HL-60/S4 (cell line): Measurements from ENCODE around the gene CCDC195.
"Not testable (repeated sequence)": the region's sequence is repeated elsewhere in the genome, so short reads cannot be mapped to it uniquely, and the experiment has no call there.

ENCODE experiments used
- in situ Hi-C: fragments of 300-500 bp; cut with MboI; formaldehyde crosslinking; loops from 2 replicates; pipeline ENCODE4 v1.14.3; 2022; ENCODE audit warnings: low sequenced_read_pairs

Gene CCDC195

DNA sequence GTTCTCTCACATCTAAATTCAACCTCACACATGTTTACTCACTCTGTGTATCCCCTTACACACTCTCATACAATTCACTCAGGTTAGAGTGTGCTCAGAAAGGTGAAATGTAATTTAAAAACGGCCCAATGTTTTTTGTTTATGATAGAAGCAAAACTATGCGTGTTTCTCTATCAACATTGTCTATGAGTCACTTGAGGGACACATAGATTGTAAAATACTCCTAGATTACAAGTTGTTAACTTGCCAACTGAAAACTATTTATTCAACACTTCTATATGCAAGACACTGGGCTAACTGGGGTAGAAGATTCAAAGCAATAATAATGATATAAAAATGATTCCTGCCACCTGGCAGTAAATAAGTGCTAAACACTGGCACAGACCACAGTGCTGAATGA lies 24.6 kb downstream of the CCDC195 start:
- in situ Hi-C loops: no loop called here

DNA sequence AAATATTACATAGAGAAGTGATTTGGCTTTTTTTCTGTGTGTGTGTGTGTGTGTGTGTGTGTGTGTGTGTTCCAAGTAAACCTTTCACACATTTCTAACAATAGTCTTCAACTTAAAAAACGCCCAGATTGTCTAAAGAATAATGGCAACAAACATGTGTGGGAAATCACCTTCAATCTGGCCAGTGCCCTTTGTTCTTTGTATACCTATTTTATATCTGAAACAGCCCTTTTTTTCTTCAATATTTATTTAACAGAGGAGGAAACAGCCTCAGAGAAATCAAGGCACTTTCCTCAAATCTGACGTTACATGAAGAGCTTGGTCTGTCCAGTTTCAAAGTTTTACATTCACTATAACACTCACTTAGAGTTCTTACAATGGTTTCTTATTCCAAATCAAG lies 25.3 kb downstream of the CCDC195 start:
- in situ Hi-C loops: no loop called here

DNA sequence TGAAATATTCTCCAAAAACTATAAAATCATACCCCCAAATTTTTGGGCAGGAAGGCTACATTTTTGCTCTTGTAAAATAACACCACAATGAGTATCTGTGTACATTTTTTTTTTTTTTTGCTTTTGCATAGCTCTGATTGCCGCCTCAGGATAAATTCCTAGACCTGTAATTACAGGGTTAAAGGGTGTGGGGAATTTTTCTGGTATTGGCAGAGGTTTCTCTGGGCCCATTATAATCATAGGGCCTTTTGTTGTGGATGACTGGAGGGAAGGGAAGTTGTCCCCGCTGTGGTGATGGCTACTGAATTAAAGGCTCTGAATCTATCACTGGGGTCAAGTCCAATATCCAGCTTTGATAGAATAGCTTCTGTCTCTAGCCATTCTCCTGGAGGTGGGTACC lies 26.6 kb downstream of the CCDC195 start:
- in situ Hi-C loops: no loop called here

- in situ Hi-C loops: no loop called here
Measured at GRCh38 chr2:224688997-224689396, 27.2 kb downstream of the CCDC195 start.

DNA sequence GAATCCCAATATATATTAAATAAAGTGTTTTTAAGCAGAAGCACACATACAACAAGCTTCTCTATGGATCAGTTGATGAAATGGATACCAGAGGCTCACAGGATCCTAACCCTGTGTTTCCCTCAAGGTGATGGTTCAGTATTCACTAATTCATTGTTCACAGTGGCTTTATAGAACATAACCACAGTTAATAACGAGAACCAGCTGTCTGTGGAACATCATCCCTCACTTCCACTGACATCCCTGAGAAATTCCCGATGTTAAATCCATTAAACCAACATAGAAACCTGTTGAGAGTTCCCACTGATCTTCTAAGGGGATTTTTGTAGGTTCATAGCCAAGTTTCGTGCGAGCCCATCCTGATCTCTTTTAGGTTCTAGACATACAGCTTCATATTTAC lies 29.0 kb downstream of the CCDC195 start:
- in situ Hi-C loops: no loop called here

DNA sequence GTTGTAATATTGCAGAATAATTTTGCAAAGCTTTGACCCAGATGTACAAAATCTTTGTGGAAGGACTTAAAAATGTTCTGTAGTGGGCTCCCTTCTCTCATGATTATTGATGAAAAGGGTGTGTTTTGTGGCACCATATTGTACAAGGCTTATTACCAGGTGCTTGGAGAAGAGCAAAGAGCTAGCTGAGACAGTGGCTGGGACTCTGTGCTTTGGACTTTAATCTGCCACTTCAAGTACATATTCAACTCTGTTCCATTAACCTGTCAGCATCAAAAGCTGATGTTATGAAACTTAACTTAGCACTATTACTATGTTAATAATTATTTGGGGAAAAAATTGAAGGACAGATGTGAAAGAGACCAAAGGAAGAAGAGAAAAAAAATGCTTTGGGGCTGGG lies 31.0 kb downstream of the CCDC195 start:
- in situ Hi-C loops: no loop called here

DNA sequence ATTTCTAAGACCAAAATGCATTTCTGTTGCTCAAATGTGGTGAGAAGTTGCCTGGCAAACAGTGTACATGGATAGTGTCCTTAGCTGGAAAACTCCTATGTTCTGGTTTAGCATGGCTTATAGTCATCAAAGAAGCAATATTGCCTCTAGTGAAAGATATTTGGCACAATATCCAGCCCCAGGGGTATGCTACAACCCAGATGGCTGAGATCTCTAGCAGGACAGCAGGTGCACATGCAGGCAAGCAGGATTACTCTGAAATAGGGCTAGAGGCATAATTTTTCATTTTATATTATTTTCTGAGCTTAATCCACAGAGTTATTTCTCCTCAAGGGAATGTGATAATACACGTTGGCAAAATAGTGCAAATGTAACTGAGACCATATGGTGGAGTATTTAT lies 34.0 kb downstream of the CCDC195 start:
- in situ Hi-C loops: no loop called here

- in situ Hi-C loops: no loop called here
Measured at GRCh38 chr2:224671731-224672130, 44.4 kb downstream of the CCDC195 start.

GRCh38 chr2:224670203-224670602 lies 46.0 kb downstream of the CCDC195 start:
- in situ Hi-C loops: no loop called here

DNA sequence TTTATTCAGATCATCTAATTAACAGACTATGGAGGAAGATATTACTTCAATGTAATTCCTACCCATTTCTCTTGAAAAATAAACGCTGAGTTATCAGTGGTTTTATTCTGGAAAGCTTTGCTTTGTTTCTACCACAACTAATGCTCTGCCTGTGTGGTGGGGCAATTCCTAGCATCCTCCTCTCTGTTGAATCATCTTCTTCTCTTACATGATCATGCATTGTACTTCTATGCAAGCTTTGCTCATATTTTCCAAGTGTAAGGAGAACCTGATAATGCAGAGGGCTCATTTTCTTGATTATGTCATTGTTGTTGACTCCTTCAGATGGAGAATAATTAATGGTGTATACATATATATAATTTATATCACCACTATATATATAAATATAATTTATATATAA lies 46.7 kb downstream of the CCDC195 start:
- in situ Hi-C loops: no loop called here

DNA sequence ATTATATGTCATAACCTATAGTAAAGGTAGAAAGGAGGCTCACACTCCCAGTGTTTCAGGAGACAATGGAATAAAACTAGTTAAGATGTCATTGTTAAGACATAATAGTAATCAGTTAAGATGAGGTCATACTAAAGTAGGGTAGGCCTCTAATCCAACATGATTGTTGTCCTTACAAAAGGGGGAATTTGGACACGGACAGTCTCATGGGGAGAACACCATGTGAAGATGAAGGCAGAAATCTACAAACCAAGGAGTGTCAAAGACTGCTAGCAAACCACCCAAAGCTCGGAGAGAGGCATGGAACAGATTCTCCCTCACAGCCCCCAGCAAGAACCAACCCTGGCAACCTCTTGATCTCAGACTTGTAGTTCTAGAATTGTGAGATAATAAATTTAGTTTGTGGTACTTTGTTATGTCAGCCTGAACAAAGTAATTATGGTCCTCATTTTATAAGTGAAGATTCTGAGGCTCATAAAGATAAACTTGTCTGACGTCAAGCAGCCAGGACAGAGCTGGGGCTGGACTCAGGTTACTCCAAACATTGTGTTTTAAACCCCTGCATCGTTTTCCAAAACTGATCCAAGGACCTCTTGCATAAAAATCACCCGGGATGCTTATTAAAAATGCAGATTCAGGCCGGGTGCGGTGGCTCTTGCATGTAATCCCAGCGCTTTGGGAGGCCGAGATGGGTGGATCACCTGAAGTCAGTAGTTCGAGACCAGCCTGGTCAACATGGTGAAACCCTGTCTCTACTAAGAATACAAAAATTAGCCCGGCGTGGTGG lies 47.8 kb downstream of the CCDC195 start:
- in situ Hi-C loops: no loop called here

DNA sequence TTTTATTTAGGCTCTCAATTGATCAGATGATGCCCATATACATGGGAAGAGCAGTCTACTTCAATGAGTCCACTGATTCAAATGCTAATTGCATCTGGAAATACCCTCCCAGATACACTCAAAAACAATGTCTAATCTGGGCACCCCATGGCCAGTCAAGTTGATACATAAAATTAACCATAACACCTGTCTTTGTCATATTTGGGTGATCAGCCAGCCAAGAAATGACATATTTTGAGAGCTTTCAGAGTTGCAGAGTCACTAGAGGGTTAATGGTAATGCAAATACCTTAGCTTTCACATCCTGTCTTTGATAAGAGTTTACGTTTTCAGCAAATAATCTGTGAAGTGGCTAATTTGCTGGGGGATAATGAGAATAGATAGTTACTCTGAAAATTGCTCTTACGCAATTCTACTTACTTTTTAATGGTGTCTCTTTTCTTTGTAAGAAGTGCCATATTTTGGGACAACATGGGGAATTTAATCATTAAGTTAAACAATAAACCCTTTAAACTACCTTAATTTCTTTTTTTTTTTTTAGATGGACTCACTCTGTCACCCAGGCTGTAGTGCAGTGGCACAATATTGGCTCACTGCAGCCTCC lies 49.1 kb downstream of the CCDC195 start:
- in situ Hi-C loops: no loop called here

DNA sequence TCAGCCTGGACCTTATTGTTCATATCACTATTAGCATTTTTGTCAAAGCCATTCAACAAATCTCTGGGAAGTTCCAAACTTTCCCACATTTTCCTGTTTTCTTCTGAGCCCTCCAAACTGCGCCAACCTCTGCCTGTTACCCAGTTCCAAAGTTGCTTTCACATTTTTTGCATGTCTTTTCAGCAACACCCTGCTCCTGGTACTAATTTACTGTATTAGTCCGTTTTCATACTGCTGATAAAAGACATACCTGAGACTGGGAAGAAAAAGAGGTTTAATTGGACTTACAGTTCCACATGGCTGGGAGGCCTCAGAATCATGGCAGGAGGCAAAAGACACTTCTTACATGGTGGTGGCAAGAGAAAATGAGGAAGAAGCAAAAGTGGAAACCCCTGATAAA lies 52.8 kb downstream of the CCDC195 start:
- in situ Hi-C loops: not testable (repeated sequence)

DNA sequence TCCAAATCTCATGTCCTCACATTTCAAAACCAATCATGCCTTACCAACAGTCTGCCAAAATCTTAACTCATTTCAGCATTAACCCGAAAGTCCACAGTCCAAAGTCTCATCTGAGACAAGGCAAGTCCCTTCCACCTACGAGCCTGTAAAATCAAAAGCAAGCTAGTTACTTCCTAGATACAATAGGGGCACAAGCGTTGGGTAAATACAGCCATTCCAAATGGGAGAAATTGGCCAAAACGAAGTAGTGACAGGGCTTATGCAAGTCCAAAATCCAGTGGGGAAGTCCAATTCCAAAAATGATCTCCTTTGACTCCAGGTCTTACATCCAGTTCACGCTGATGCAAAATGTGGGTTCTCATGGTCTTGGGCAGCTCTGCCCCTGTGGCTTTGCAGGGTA lies 54.5 kb downstream of the CCDC195 start:
- in situ Hi-C loops: not testable (repeated sequence)

GRCh38 chr2:224659714-224660113 lies 56.5 kb downstream of the CCDC195 start:
- in situ Hi-C loops: no loop called here

DNA sequence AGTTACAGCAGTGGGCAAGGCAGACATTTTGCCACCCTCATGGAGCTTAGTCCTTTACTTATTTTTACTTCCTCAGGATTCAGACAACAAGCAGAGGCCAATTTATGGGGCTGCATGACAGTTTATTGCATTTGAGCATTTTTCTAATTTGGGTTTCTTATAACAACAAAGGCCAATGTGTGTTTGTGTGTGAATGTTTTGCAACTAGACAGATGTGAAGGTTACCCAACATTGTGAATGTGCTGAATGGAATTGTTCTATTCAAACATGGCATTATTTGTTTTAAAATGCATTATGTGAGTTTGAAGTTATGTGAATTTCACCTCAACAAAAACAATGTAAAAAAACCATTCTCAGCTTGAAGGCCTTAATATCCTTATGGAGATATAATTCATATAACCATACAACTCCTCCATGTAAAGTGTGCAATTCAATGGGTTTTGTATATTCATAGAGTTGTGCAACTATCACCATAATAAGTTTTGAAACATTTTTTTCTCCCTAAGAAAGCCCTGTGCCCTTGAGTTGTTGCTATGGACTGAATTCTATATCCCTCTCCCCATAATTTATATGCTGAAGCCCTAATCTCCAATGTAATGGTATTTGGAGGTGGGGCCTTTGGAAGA lies 57.3 kb downstream of the CCDC195 start:
- in situ Hi-C loops: no loop called here

DNA sequence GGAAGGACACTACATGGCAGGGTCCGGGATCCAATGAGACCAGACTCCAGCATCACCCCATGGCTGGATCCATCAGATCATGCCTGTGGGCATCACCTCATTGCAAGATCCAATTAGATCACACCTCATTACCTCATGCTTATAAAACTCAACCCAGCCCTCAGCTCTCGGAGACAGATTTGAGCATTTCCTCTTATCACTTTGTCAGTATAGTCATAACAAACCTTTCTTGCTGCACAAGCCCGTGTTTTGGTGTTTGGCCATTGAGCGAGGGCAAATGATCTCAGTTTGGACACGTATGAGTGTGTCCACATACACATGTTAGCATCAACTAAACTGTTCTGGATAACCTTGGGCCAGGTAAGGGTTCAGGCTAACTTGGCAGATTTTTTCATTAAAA lies 58.8 kb downstream of the CCDC195 start:
- in situ Hi-C loops: no loop called here

DNA sequence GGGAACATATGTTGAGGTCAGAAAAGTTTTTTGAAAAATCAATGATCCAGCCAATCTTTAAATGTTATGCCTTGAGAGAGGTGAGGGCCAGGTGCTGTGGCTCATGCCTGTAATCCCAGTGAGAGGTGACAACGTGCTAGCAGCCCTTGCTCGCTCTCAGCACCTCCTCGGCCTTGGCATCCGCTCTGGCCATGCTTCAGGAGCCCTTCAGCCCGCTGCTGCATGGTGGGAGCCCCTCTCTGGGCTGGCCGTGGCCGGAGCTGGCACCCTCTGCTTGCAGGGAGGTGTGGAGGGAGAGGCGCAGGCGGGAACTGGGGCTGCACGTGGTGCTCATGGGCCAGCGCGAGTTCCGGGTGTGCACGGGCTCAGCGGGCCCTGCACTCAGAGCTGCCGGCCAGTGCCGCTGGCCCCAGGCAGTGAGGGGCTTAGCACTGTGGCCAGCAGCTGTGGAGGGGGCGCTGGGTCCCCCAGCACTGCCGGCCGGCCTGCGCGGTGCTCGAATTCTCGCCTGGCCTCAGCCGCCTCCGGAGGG lies 61.1 kb downstream of the CCDC195 start:
- in situ Hi-C loops: no loop called here
